K562 (cell line): ENCODE data around the gene SKAP2. TPM values are rescaled to one million over a fixed set of nuclear protein-coding genes. Genes with fewer than 3 reads are reported as not detected.

ENCODE experiments used
- ATAC-seq: fragments of 200-7000 bp; cut with Tn5 transposase; 3 replicates; pipeline ENCODE4 v1.9.1; 2020; ENCODE audit warnings: moderate library complexity
- BruUV-seq: library from RNA; stranded (reverse); fragments of 400-500 nt; replicated peaks from 2 replicates; lab custom pipeline; 2021; lab: Mats Ljungman, UMichigan
- CTCF ChIA-PET: fragments of 300-600 bp; formaldehyde crosslinking; extraction: SDS; loops from one replicate; lab custom pipeline; 2021; ENCODE audit warnings: low intra/inter-chr PET ratio; lab: Yijun Ruan, JAX
- POLR2A ChIA-PET: fragments of 300-600, 350-650 bp; sonication (Branson Sonifier 250); formaldehyde crosslinking; extraction: SDS; loops from one replicate; lab custom pipeline; 2021; ENCODE audit warnings: antibody characterized with exemption, inconsistent platforms; lab: Yijun Ruan, JAX
- DNase-seq, 4 experiments: peaks; one replicate each; pipeline versions ENCODE4 v3.0.0 to v3.0.0-alpha.2; 2011 to 2018; ENCODE audit warnings: low spot score in 3 of 4, mixed read lengths in 3 of 4; ENCODE audit errors: extremely low read depth in 1 of 4
- FAIRE-seq: peaks from 2 replicates; lab custom pipeline; 2011; peaks lifted over from hg19 to GRCh38; lab: Jason Lieb, UNC
- H2AFZ ChIP-seq: 2 replicates; pipeline ENCODE4 v1.6.0; 2011; ENCODE audit warnings: low read depth, low read length, control low read depth, inconsistent platforms
- H3K27ac ChIP-seq: fragments of 200-600 bp; 3 replicates; pipeline ENCODE4 v1.8.0; 2011; ENCODE audit warnings: low read depth, mild to moderate bottlenecking, control low read depth, inconsistent platforms, low read length, moderate library complexity, mixed read lengths; ENCODE audit errors: extremely low read depth
- H3K27me3 ChIP-seq, 2 experiments: fragments of 300-600 bp in 1 of 2; 2 replicates in 1 of 2; 3 replicates in 1 of 2; pipeline versions ENCODE4 v1.6.0 to v1.8.0; 2011; ENCODE audit warnings: inconsistent platforms in 2 of 2, low read length in 2 of 2, mild to moderate bottlenecking in 1 of 2, mixed read lengths in 1 of 2, moderate library complexity in 1 of 2; ENCODE audit not compliant: control insufficient read depth in 2 of 2, insufficient read depth in 2 of 2
- H3K36me3 ChIP-seq: fragments of 300-600 bp; 3 replicates; pipeline ENCODE4 v1.8.0; 2011; ENCODE audit warnings: mild to moderate bottlenecking, low read length, inconsistent platforms; ENCODE audit not compliant: control insufficient read depth, insufficient read depth
- H3K4me1 ChIP-seq, 2 experiments: fragments of 200-600 bp in 1 of 2; replicated peaks in 1 of 2; 2 replicates in 1 of 2; 3 replicates in 1 of 2; pipeline versions ENCODE4 v1.5.1 to v1.8.0; 2011; ENCODE audit warnings: inconsistent platforms in 2 of 2, low read length in 2 of 2, mild to moderate bottlenecking in 1 of 2, mixed read lengths in 1 of 2, moderate library complexity in 1 of 2; ENCODE audit not compliant: control insufficient read depth in 2 of 2, insufficient read depth in 2 of 2
- H3K4me2 ChIP-seq: 2 replicates; pipeline ENCODE4 v1.6.1; 2011; ENCODE audit warnings: low read length, control low read depth, inconsistent platforms, mixed read lengths; ENCODE audit not compliant: insufficient read depth
- H3K4me3 ChIP-seq: fragments of 200-600 bp; sonication (generic), shearing (Covaris generic); 2 replicates; pipeline ENCODE4 v1.5.1; 2016; ENCODE audit warnings: control low read depth, inconsistent platforms
- H3K79me2 ChIP-seq: fragments of 200-600 bp; 3 replicates; pipeline ENCODE4 v1.8.0; 2011; ENCODE audit warnings: low read length, inconsistent platforms; ENCODE audit not compliant: control insufficient read depth, insufficient read depth
- H3K9ac ChIP-seq, 2 experiments: 2 replicates each; pipeline versions ENCODE4 v1.6.0 to v1.6.1; 2011; ENCODE audit warnings: low read depth in 2 of 2, low read length in 2 of 2, control low read depth in 1 of 2, inconsistent platforms in 1 of 2, mild to moderate bottlenecking in 1 of 2, mixed read lengths in 1 of 2; ENCODE audit not compliant: insufficient read depth in 1 of 2
- H3K9me1 ChIP-seq: one replicate; pipeline ENCODE4 v1.6.0; 2011; ENCODE audit warnings: inconsistent platforms, mild to moderate bottlenecking, low read length, moderate library complexity; ENCODE audit not compliant: control insufficient read depth, insufficient read depth
- H3K9me3 ChIP-seq: replicated peaks from 2 replicates; pipeline ENCODE4 v1.5.1; 2011; ENCODE audit warnings: low read depth, low read length, inconsistent platforms; ENCODE audit not compliant: control insufficient read depth, insufficient read depth
- H4K20me1 ChIP-seq: replicated peaks from 2 replicates; pipeline ENCODE4 v1.6.1; 2011; ENCODE audit warnings: low read length, inconsistent platforms, mixed read lengths; ENCODE audit not compliant: control insufficient read depth, insufficient read depth
- DIDO1 ChIP-seq: fragments of 450-650 bp; IDR thresholded peaks from 2 replicates; pipeline ENCODE4 v1.6.1; 2016; ENCODE audit warnings: low read depth, missing biosample characterization, missing genetic modification characterization
- TOE1 ChIP-seq, 2 experiments: fragments of 450-650 bp in 1 of 2; sonication (generic) in 1 of 2; formaldehyde crosslinking in 1 of 2; IDR thresholded peaks; 2 replicates each; pipeline versions ENCODE4 v1.7.1 to v1.8.0; 2016 to 2022; ENCODE audit warnings: borderline replicate concordance in 2 of 2, mild to moderate bottlenecking in 2 of 2, antibody characterized with exemption in 1 of 2, inconsistent platforms in 1 of 2, low read depth in 1 of 2, missing genetic modification reagents in 1 of 2, moderate library complexity in 1 of 2
- WGBS: fragments of 100-300 bp; shearing (Covaris generic); methylation state at CpG from one replicate; pipeline ENCODE4 v1.1.6; 2016; ENCODE audit warnings: low coverage, mixed read lengths; ENCODE audit not compliant: insufficient coverage; ENCODE audit errors: missing lambda C conversion rate; 5-methylcytosine and 5-hydroxymethylcytosine counted together
- in situ Hi-C: fragments of 300-500 bp; cut with MboI; formaldehyde crosslinking; loops from 4 replicates; pipeline ENCODE4 v1.15.0; 2018; ENCODE audit warnings: inconsistent platforms, mixed read lengths
- intact Hi-C: fragments of 100-400 bp; cut with micrococcal nuclease; formaldehyde crosslinking; loops from 2 replicates; pipeline ENCODE4 v1.14.2; 2022
- polyA plus RNA-seq, 8 experiments: library from polyadenylated mRNA; depleted of rRNA in 4 of 8; stranded (reverse) in 5 of 8; unstranded in 3 of 8; fragments of >200 nt; fragmentation: Nextera tagmentation in 2 of 8; fragmentation: Illumina TruSeq in 1 of 8; extraction: Ambion mirVana in 2 of 8; extraction: Trizol in 1 of 8; gene quantifications; 2 replicates each; pipeline versions ENCODE4 v1.2.1 to v1.2.3, GENCODE V29; 2011 to 2014; ENCODE audit warnings: inconsistent platforms in 1 of 8, missing spikeins in 1 of 8
- total RNA-seq, 7 experiments: library from RNA; depleted of rRNA in 6 of 7; stranded (reverse); fragments of >200 nt in 6 of 7; fragmentation: Illumina TruSeq in 2 of 7; extraction: Trizol in 2 of 7; gene quantifications; 2 replicates each; pipeline versions ENCODE4 v1.2.1 to v1.2.3, GENCODE V29; 2011 to 2021; ENCODE audit warnings: low replicate concordance in 1 of 7
- TF ChIP-seq, protein P1 (sequence below), 2 experiments: fragments of 250-450 bp in 1 of 2; fragments of 450-650 bp in 1 of 2; sonication (Bioruptor Pico) in 1 of 2; IDR thresholded peaks; 2 replicates each; pipeline versions ENCODE4 v1.6.1 to v1.8.0; 2016 to 2021; ENCODE audit warnings: mild to moderate bottlenecking in 2 of 2, moderate library complexity in 2 of 2, missing compliant biosample characterization in 1 of 2, missing genetic modification characterization in 1 of 2
- TF ChIP-seq, protein P2 (sequence below): fragments of 250-450 bp; sonication (Bioruptor Pico); IDR thresholded peaks from 2 replicates; pipeline ENCODE4 v1.5.0; 2022; ENCODE audit warnings: mild to moderate bottlenecking

Gene SKAP2
- total and polyA plus RNA-seq, 9 of the 15 experiments (the other 6 are each of a cell fraction or from before 2014, with no cell fraction given): 4.2 to 11.7 (median 8.3) TPM

GRCh38 chr7:26673271-26673670 lies 191.1 kb downstream of the SKAP2 start:
- Histone ChIP-seq H3K79me2 (no peaks in the 10 kb centered on the region), H3K4me2 (no peak overlapping the region)
- in situ Hi-C loops: loop anchor here (10.0 to 25.0 kb wide), 2 partner anchors 586 to 778 kb away; no protein-coding TSS in a partner anchor

More at GRCh38 chr7:26673271-26673670, 191.1 kb downstream of the SKAP2 start:
- Histone ChIP-seq H3K9ac (no peak overlapping the region), H3K27ac (no peak overlapping the region), H3K4me3 (no peak overlapping the region), H3K9me1 (no peaks in the 10 kb centered on the region), H4K20me1 (no peaks in the 10 kb centered on the region), H3K27me3 (0 out of 5 replicates have a peak, but pooled peaks cover 0 to 2% of the 10 kb centered on the region in 2 experiments), H3K36me3 (no peaks in the 10 kb centered on the region), H2AFZ (no peak overlapping the region), H3K9me3 (no peaks in the 10 kb centered on the region), H3K4me1 (no peaks in the 10 kb centered on the region; a peak in 1 of 5 replicates)
- ATAC-seq: no peak
- intact Hi-C loops: no loop called here
- no TSS peak for BruUV-seq
- FAIRE-seq: no peak
- ChIA-PET POLR2A (no interaction called here), CTCF (no interaction called here)
- 12% methylated on average over 2 of the region's 2 CpGs for WGBS
- DNase-seq: no peak
- TF ChIP-seq, protein P1, sequence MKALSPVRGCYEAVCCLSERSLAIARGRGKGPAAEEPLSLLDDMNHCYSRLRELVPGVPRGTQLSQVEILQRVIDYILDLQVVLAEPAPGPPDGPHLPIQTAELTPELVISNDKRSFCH (CRISPR knock-in tag; IDR thresholded peaks at IDR 0.05): no peak
- TF ChIP-seq, protein P1 (tag; IDR thresholded peaks at IDR 0.05): no peak
- TF ChIP-seq TOE1 (IDR thresholded peaks at IDR 0.05; ENCODE audit: borderline replicate concordance) (no peak), TOE1 (CRISPR knock-in tag; IDR thresholded peaks at IDR 0.05; ENCODE audit: borderline replicate concordance, low read depth) (no peak), DIDO1 (no peak)
- TF ChIP-seq, protein P2, sequence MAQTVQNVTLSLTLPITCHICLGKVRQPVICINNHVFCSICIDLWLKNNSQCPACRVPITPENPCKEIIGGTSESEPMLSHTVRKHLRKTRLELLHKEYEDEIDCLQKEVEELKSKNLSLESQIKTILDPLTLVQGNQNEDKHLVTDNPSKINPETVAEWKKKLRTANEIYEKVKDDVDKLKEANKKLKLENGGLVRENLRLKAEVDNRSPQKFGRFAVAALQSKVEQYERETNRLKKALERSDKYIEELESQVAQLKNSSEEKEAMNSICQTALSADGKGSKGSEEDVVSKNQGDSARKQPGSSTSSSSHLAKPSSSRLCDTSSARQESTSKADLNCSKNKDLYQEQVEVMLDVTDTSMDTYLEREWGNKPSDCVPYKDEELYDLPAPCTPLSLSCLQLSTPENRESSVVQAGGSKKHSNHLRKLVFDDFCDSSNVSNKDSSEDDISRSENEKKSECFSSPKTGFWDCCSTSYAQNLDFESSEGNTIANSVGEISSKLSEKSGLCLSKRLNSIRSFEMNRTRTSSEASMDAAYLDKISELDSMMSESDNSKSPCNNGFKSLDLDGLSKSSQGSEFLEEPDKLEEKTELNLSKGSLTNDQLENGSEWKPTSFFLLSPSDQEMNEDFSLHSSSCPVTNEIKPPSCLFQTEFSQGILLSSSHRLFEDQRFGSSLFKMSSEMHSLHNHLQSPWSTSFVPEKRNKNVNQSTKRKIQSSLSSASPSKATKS (CRISPR knock-in tag): no peak
